DND-41 (cell line): ENCODE results near the gene RBM10.
A peak's percentile ranks its signal among the peaks of the same experiment; 100 is the strongest.

Experiments
- ATAC-seq: fragments of 200-7000 bp; cut with Tn5 transposase; 3 replicates; pipeline ENCODE4 v1.9.1; 2021; ENCODE audit warnings: low read depth; ENCODE audit not compliant: insufficient read depth
- DNase-seq: peaks from one replicate; pipeline ENCODE4 v3.0.0-alpha.2; 2020
- H2AFZ ChIP-seq: 2 replicates; pipeline ENCODE4 v1.6.0; 2012; ENCODE audit warnings: low read depth, low read length
- H3K27ac ChIP-seq: 2 replicates; pipeline ENCODE4 v1.5.1; 2012; ENCODE audit warnings: low read length, inconsistent platforms
- H3K27me3 ChIP-seq: fragments of 200-600 bp; sonication (generic); 2 replicates; pipeline ENCODE4 v1.6.0; 2012; ENCODE audit warnings: low read length, mild to moderate bottlenecking, inconsistent platforms; ENCODE audit not compliant: insufficient read depth, poor library complexity
- H3K36me3 ChIP-seq: 2 replicates; pipeline ENCODE4 v1.5.1; 2012; ENCODE audit warnings: low read length, inconsistent platforms; ENCODE audit not compliant: insufficient read depth
- H3K4me1 ChIP-seq: 2 replicates; pipeline ENCODE4 v1.5.1; 2012; ENCODE audit warnings: mild to moderate bottlenecking, low read length; ENCODE audit not compliant: insufficient read depth
- H3K4me2 ChIP-seq: 2 replicates; pipeline ENCODE4 v1.6.0; 2012; ENCODE audit warnings: mild to moderate bottlenecking, moderate library complexity, low read length, inconsistent platforms; ENCODE audit not compliant: insufficient read depth
- H3K4me3 ChIP-seq, 2 experiments: fragments of 200-600 bp in 1 of 2; shearing (Covaris generic) in 1 of 2; 2 replicates each; pipeline ENCODE4 v1.5.1; 2012 to 2016; ENCODE audit warnings: inconsistent platforms in 2 of 2, low read length in 2 of 2, mild to moderate bottlenecking in 2 of 2, low read depth in 1 of 2, moderate library complexity in 1 of 2
- H3K79me2 ChIP-seq: 2 replicates; pipeline ENCODE4 v1.6.0; 2012; ENCODE audit warnings: low read length, inconsistent platforms; ENCODE audit not compliant: insufficient read depth
- H3K9ac ChIP-seq: 2 replicates; pipeline ENCODE4 v1.6.0; 2012; ENCODE audit warnings: low read depth, mild to moderate bottlenecking, inconsistent platforms, low read length, moderate library complexity
- H3K9me3 ChIP-seq: 2 replicates; pipeline ENCODE4 v1.5.1; 2012; ENCODE audit warnings: low read length, moderate library complexity, mild to moderate bottlenecking, inconsistent platforms; ENCODE audit not compliant: insufficient read depth, severe bottlenecking
- H4K20me1 ChIP-seq: 2 replicates; pipeline ENCODE4 v1.6.0; 2012; ENCODE audit warnings: low read length; ENCODE audit not compliant: insufficient read depth
- CTCF ChIP-seq: IDR thresholded peaks from 2 replicates; pipeline ENCODE4 v1.5.1; 2012; ENCODE audit warnings: borderline replicate concordance, low read length, moderate library complexity, mild to moderate bottlenecking; ENCODE audit not compliant: poor library complexity, severe bottlenecking; ENCODE audit errors: extremely low read depth
- EZH2 ChIP-seq: IDR thresholded peaks from 3 replicates; pipeline ENCODE4 v1.6.1; 2012; ENCODE audit warnings: borderline replicate concordance, low read depth, mild to moderate bottlenecking, moderate library complexity, low read length, inconsistent platforms; ENCODE audit not compliant: severe bottlenecking

The RBM10 gene

DNA sequence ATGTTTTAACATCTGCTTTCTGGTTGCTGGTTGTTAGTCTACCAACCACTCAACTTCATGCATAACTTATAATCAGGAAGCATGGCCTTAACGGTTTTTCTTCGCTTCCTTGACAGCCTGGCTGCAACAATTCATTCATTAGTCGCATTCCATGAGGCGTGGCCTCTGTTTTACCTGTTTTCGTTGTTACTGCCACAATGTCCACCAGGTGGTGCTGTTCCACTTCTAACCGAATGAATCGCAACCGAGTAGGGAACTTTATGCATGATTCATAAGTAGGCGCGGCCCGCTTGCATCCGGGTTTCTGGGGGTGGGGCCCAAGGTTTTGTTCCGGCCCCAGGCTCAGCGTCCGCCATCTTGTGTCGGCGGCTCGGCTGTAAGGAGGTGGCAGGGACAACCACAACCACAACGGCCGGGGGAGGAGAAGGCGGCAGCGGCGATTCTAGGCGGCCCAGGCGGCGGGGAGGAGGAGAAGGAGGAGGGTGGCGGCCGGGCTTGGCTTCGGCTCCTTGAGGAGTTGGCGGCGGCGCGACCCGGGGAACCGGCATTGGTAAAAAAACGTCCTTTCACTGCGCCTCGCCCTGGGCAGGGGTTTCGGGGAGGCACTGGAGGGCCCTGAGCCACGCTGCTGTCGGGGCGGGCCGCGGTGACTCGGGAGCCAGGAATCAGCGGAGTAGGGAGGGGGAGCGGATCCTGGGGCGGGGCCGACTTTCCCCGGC is 48.6 kb downstream of the RBM10 start, which contains the start of gene UBA1:
Gene UBA1 (plus strand): TSS at position 355 of the 719 bp plus-strand sequence. CDS start 4,974 bp downstream, outside the sequence.
- peak within 1 kb of the TSS; percentile 89 for H3K4me2 ChIP-seq
- peak within 1 kb of the TSS; percentile 74 for H2AFZ ChIP-seq
- H3K9me3 ChIP-seq = no peaks in the 10 kb centered on the region
- H3K79me2 ChIP-seq = peaks cover 67% of the 10 kb centered on the region
- peak; percentile 71 for ATAC-seq
- H4K20me1 ChIP-seq = peaks cover 30% of the 10 kb centered on the region
- peak within 1 kb of the TSS; percentile 90 for H3K27ac ChIP-seq
- TF ChIP-seq CTCF (peak; percentile 84), EZH2 (no peak)
- peak within 1 kb of the TSS; percentile 71 to 87 for H3K4me3 ChIP-seq
- H3K27me3 ChIP-seq = no peaks in the 10 kb centered on the region
- peak within 1 kb of the TSS; percentile 93 for H3K9ac ChIP-seq
- peaks cover 64% of the 10 kb centered on the region for H3K4me1 ChIP-seq
- peak; percentile 93 for DNase-seq
- peaks cover 33% of the 10 kb centered on the region for H3K36me3 ChIP-seq

DNA sequence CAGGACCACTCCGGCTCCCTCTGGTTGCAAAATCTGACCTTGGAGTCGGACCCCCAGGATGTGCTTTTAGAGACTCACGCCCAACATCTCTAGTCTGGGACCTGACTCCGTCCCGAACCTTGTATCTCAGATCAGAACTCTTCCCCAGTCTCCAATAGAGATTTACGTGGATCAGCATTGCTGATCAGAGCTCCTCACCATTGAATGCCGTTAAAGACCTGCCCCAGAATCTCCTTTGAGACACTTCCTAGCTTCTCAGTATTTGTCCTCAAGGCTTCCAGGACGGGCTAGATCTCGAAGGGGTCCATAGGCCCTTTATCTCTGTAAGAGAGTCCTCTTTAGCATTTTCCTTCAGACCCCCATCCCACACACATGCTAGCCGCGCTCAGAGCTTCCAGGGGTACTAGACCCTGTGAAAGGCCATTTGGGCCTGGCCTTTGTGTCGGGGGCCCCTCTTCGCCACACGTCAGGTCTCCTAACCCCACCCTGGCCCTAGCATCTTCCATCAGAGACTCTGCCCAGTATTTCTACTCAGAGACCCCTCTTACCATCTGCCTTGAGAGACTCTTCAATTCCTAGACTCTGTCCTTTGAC is 49.3 kb downstream of the RBM10 start:
- H3K4me1 ChIP-seq = peaks cover 64% of the 10 kb centered on the region
- peaks cover 73% of the 10 kb centered on the region for H3K79me2 ChIP-seq
- ATAC-seq = no peak
- H3K36me3 ChIP-seq = peaks cover 39% of the 10 kb centered on the region
- H3K27ac ChIP-seq = peak overlapping the region; percentile 90
- H3K4me2 ChIP-seq = peak overlapping the region; percentile 83
- TF ChIP-seq EZH2 (no peak), CTCF (no peak)
- H3K4me3 ChIP-seq = peak overlapping the region; percentile 71 to 87
- H4K20me1 ChIP-seq = peaks cover 34% of the 10 kb centered on the region
- H2AFZ ChIP-seq = peak overlapping the region; percentile 74
- DNase-seq = no peak
- H3K27me3 ChIP-seq = no peaks in the 10 kb centered on the region
- H3K9me3 ChIP-seq = no peaks in the 10 kb centered on the region
- peak overlapping the region; percentile 93 for H3K9ac ChIP-seq

DNA sequence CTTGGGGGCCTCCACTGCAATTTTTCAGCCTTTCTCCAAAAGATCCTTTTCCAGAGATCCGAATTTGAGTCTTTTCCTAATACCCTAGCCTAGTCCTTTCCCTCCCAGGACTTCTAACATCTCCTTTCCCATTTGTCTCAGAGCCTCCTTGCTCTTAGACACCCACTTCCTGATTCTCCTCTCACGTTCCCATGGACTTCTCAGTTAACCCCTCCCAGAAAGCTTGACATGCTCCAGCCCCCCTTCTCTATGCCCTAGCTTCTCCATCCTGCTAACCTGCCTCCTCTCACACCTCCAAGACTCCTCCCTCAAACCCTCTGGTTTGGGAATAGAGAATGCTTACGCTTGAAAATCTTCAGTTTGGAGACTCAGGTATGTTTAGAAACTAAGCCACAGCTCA is 51.1 kb downstream of the RBM10 start:
- no peak for DNase-seq
- Histone ChIP-seq H3K27ac (peak overlapping the region; percentile 49), H2AFZ (no peak overlapping the region), H3K27me3 (no peaks in the 10 kb centered on the region), H3K4me3 (peak overlapping the region in 1 of 2 experiments; percentile 29; a peak in 2 of 4 replicates), H3K79me2 (peaks cover 76% of the 10 kb centered on the region), H3K4me2 (peak overlapping the region; percentile 83), H3K4me1 (peaks cover 55% of the 10 kb centered on the region), H4K20me1 (peaks cover 41% of the 10 kb centered on the region), H3K9me3 (no peaks in the 10 kb centered on the region), H3K9ac (peak overlapping the region; percentile 93), H3K36me3 (peaks cover 55% of the 10 kb centered on the region)
- TF ChIP-seq EZH2 (no peak), CTCF (no peak)
- no peak for ATAC-seq
